Small intestine (tissue), 7 donors: ENCODE measurements around the gene KLRF1. TPM values are rescaled to one million over a fixed set of nuclear protein-coding genes. Genes with fewer than 3 reads are reported as not detected.

Experiments
- DNase-seq, 2 donors: peaks; one replicate each; pipeline versions ENCODE4 v3.0.0 to v3.0.0-alpha.2; 2013
- FAIRE-seq: peaks from 2 replicates; lab custom pipeline; 2012; peaks lifted over from hg19 to GRCh38; lab: Jason Lieb, UNC
- H3K27ac ChIP-seq, 3 donors: one replicate each; pipeline ENCODE4 v1.5.1; 2013; ENCODE audit warnings: low read length in 2 of 3, mild to moderate bottlenecking in 2 of 3, control low read depth in 1 of 3, inconsistent platforms in 1 of 3, low read depth in 1 of 3, moderate library complexity in 1 of 3
- H3K27me3 ChIP-seq, 3 donors: one replicate each; pipeline ENCODE4 v1.6.1; 2013; ENCODE audit warnings: low read length in 3 of 3, inconsistent platforms in 1 of 3; ENCODE audit not compliant: control insufficient read depth in 3 of 3, insufficient read depth in 3 of 3
- H3K36me3 ChIP-seq, 3 donors: one replicate each; pipeline ENCODE4 v1.6.1; 2013; ENCODE audit warnings: low read length in 3 of 3, inconsistent platforms in 1 of 3, low read depth in 1 of 3, mild to moderate bottlenecking in 1 of 3, moderate library complexity in 1 of 3; ENCODE audit not compliant: control insufficient read depth in 3 of 3, insufficient read depth in 2 of 3
- H3K4me1 ChIP-seq, 3 donors: one replicate each; pipeline ENCODE4 v1.6.1; 2013; ENCODE audit warnings: low read length in 2 of 3, inconsistent platforms in 1 of 3, low read depth in 1 of 3, mild to moderate bottlenecking in 1 of 3, moderate library complexity in 1 of 3; ENCODE audit not compliant: control insufficient read depth in 3 of 3, insufficient read depth in 2 of 3
- H3K4me3 ChIP-seq, 3 donors: one replicate each; pipeline ENCODE4 v1.5.1; 2013; ENCODE audit warnings: low read length in 3 of 3, control low read depth in 1 of 3, inconsistent platforms in 1 of 3, low read depth in 1 of 3, mild to moderate bottlenecking in 1 of 3, moderate library complexity in 1 of 3
- H3K9me3 ChIP-seq, 2 donors: one replicate each; pipeline ENCODE4 v1.6.1; 2013; ENCODE audit warnings: low read depth in 1 of 2, low read length in 1 of 2; ENCODE audit not compliant: control insufficient read depth in 2 of 2, insufficient read depth in 1 of 2
- WGBS, 3 donors: extraction: QIAGEN DNeasy Blood & Tissue Kit; methylation state at CpG; one replicate each; pipeline ENCODE4 v1.1.7; 2013; 5-methylcytosine and 5-hydroxymethylcytosine counted together
- polyA plus RNA-seq, 4 donors: library from polyadenylated mRNA; stranded (reverse) in 3 of 4; unstranded in 1 of 4; fragments of 200-250 nt in 3 of 4; fragments of 120-200 nt in 1 of 4; gene quantifications; one replicate each; pipeline versions ENCODE4 v1.2.1 to v1.2.3, GENCODE V29; 2013
- donor health status: healthy with polysubstance abuse.
- donor health status: control.
- donor health status: control.
- donor health status: Bipolar disorder and iron deficiency.
- donor health status: healthy.

The KLRF1 gene
- polyA plus RNA-seq, 4 donors = 0.24 to 0.47 TPM; not detected in 2

DNA sequence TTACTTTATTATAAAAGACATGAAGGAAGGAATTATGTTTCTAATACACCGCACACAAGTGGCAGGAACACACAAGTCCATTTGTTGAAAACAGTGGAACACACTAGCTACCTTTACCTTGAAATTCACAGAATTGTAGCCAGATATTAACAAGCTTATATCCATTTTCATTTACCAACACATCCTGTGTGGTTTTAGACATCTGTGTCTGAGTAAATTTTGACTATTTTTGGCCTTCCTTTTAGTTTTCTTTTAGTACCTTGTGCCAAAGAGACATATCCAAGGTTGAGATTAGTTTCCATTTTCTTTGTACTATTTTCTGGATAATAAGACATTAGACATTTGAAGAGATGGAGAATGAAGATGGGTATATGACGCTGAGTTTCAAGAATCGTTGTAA lies 54.0 kb downstream of the KLRF1 start, which contains the start of gene KLRF2:
Gene KLRF2 (plus strand): TSS at position 244 of the 400 bp plus-strand sequence. CDS start 107 bp downstream, at position 351.
- H3K27me3 ChIP-seq = no peaks in the 10 kb centered on the region
- no peak within 1 kb of the TSS for H3K27ac ChIP-seq
- no peak within 1 kb of the TSS for H3K4me3 ChIP-seq
- H3K9me3 ChIP-seq = no peaks in the 10 kb centered on the region
- FAIRE-seq (no peak), DNase-seq (peak in 1 of 2 donors; percentile 20)
- WGBS, 3 donors = 91 to 95% (median 92%) methylated on average over 3 of the region's 3 CpGs
- no peaks in the 10 kb centered on the region for H3K36me3 ChIP-seq
- H3K4me1 ChIP-seq = no peaks in the 10 kb centered on the region

DNA sequence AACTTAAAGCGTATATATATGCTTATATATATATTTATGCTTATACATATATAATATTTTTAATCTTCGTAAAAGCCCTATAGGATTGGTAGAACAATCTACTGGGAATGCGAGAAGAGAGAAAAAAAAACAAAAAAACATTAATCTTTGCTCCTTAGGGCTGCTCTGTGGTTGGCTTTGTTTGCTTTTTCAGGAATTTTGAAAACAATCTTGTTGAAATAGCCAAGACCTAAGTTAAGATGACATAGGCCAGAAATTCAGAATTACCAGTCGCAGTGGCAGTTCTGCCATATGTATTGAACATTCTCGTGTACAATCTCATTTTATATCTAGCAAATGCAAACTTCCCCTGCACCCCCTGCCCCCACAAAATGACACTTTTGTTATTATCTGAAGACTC lies 54.7 kb downstream of the KLRF1 start:
- DNase-seq (no peak), FAIRE-seq (no peak)
- 89 to 92% (median 91%) methylated on average over 5 of the region's 5 CpGs for WGBS, 3 donors
- Histone ChIP-seq H3K9me3 (no peaks in the 10 kb centered on the region), H3K27ac (no peak overlapping the region), H3K4me3 (no peak overlapping the region), H3K4me1 (no peaks in the 10 kb centered on the region), H3K36me3 (no peaks in the 10 kb centered on the region), H3K27me3 (no peaks in the 10 kb centered on the region)

DNA sequence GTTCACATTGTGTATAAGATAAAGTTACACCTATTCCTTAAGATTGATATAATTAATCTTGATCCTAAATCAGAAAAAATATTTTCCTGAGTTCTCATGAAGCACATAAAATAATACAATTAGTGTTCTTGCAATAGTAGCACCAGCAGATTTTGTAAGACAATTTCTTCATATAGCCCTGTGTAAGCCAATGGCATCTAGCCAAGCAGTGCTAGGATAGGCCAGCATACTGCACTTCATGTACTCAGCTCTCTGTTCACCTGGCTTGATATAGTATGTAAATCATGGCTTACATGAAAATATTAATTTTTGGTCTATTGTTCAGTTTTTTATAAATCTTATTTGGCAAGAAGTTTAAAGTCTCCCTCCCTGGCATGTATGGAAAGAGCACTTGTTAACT lies 55.9 kb downstream of the KLRF1 start:
- Histone ChIP-seq H3K9me3 (no peaks in the 10 kb centered on the region), H3K4me1 (no peaks in the 10 kb centered on the region), H3K4me3 (no peak overlapping the region), H3K27me3 (no peaks in the 10 kb centered on the region), H3K27ac (no peak overlapping the region), H3K36me3 (no peaks in the 10 kb centered on the region)
- DNase-seq (no peak), FAIRE-seq (no peak)

DNA sequence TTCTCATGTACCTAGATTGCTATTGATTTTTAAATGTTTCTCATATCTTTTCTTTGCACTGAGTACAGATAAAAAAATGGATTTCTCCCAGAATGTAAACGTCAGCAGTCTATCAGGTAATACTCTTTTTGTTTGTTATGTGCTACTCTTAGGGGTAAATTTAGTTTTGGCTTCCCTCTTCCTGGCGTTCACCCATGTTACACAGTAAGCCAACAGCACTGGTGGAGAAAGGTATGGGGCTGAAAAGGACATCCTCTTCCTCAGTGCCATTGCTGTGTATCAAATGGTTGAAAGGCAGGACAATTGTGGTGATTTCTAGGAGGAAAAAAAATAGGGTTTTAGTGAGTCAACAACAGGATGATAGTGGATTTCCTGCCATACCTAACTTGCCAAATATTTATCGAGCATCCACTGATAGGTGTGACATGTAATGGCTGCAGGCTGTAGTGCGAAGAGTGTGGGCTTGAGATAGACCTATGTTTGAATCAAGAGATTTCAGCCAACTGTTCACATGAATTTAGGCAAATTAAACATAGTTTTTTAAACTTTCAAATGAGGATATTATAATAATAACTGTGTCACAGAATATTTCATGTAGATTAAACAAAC lies 61.5 kb downstream of the KLRF1 start:
- H3K36me3 ChIP-seq = no peaks in the 10 kb centered on the region
- H3K9me3 ChIP-seq = no peaks in the 10 kb centered on the region
- FAIRE-seq (no peak), DNase-seq (no peak)
- no peaks in the 10 kb centered on the region for H3K27me3 ChIP-seq
- H3K4me3 ChIP-seq = no peak overlapping the region
- no peak overlapping the region for H3K27ac ChIP-seq
- no peaks in the 10 kb centered on the region for H3K4me1 ChIP-seq
- WGBS, 3 donors = 27 to 55% (median 42%) methylated on average over 4 of the region's 4 CpGs

Other genes with a start within 250 kb of the KLRF1 start
- gene KLRB1, start 219.6 kb upstream of the KLRF1 start, polyA plus RNA-seq = 10 to 100 TPM in 1 of 4 donors, 1 to 10 TPM in 3; 2.5 to 15.9 (median 4.5) TPM
- 1 to 10 TPM in 3 of 4 donors, under 1 TPM in 1; 0.67 to 8.5 (median 2.2) TPM for gene CLEC2D, start 157.8 kb upstream of the KLRF1 start, polyA plus RNA-seq
- gene CLECL1, start 94.4 kb upstream of the KLRF1 start, polyA plus RNA-seq = 1 to 10 TPM in 1 of 4 donors, under 1 TPM in 2, not detected in 1; 0.58 to 2.4 (median 0.92) TPM
- 1 to 10 TPM; 1.8 to 7.1 (median 5.1) TPM for gene CD69, start 66.6 kb upstream of the KLRF1 start, polyA plus RNA-seq
- gene CLEC2B, start 41.9 kb downstream of the KLRF1 start, polyA plus RNA-seq = 1 to 10 TPM in 3 of 4 donors, under 1 TPM in 1; 0.45 to 7.4 (median 4.9) TPM
- under 1 TPM in 1 of 4 donors, not detected in 3; 0.75 TPM for gene KLRF2, start 54.0 kb downstream of the KLRF1 start, polyA plus RNA-seq
- gene CLEC2A, start 104.9 kb downstream of the KLRF1 start, polyA plus RNA-seq = not detected
- 1 to 10 TPM in 2 of 4 donors, not detected in 2; 1.3 to 1.5 TPM for gene CLEC12A, start 143.9 kb downstream of the KLRF1 start, polyA plus RNA-seq
- gene CLEC1B, start 171.6 kb downstream of the KLRF1 start, polyA plus RNA-seq = under 1 TPM in 1 of 4 donors, not detected in 3; 0.09 TPM
- under 1 TPM in 2 of 4 donors, not detected in 2; 0.09 to 0.27 TPM for gene CLEC12B, start 183.1 kb downstream of the KLRF1 start, polyA plus RNA-seq
- 1 to 10 TPM in 1 of 4 donors, under 1 TPM in 1, not detected in 2; 0.12 to 1.6 TPM for gene CLEC9A, start 203.2 kb downstream of the KLRF1 start, polyA plus RNA-seq